ENCODE measurements around the gene STK39.

Gene STK39

GRCh38 chr2:168256448-168256847 is 9.1 kb upstream of the STK39 start:
- Histone ChIP-seq H3K4me1 (ENCODE audit: control insufficient read depth in 1 of 2, insufficient read depth in 1 of 2, low read depth in 1 of 2, low read length in 1 of 2) (no peaks in the 10 kb centered on the region), H3K27ac (no peak overlapping the region), H3K9me3 (no peaks in the 10 kb centered on the region), H3K27me3 (no peaks in the 10 kb centered on the region), H3K36me3 (no peaks in the 10 kb centered on the region), H3K4me3 (ENCODE audit: low read depth in 1 of 2, low read length in 1 of 2) (no peak overlapping the region)
- no peak for TF ChIP-seq CTCF (IDR thresholded peaks at IDR 0.05)

- no peak overlapping the region for H3K4me3 ChIP-seq (ENCODE audit: low read depth in 1 of 2, low read length in 1 of 2)
- H3K36me3 ChIP-seq, result no peaks in the 10 kb centered on the region
- H3K9me3 ChIP-seq, result no peaks in the 10 kb centered on the region
- no peaks in the 10 kb centered on the region for H3K27me3 ChIP-seq
- TF ChIP-seq CTCF (IDR thresholded peaks at IDR 0.05), result no peak
- no peaks in the 10 kb centered on the region for H3K4me1 ChIP-seq (ENCODE audit: control insufficient read depth in 1 of 2, insufficient read depth in 1 of 2, low read depth in 1 of 2, low read length in 1 of 2)
- no peak overlapping the region for H3K27ac ChIP-seq
Observed at GRCh38 chr2:168255866-168256265, 8.5 kb upstream of the STK39 start.

GRCh38 chr2:168255103-168255502 is 7.7 kb upstream of the STK39 start:
- H3K9me3 ChIP-seq, result no peaks in the 10 kb centered on the region
- H3K4me1 ChIP-seq (ENCODE audit: control insufficient read depth in 1 of 2, insufficient read depth in 1 of 2, low read depth in 1 of 2, low read length in 1 of 2), result no peaks in the 10 kb centered on the region
- no peaks in the 10 kb centered on the region for H3K36me3 ChIP-seq
- no peak overlapping the region for H3K4me3 ChIP-seq (ENCODE audit: low read depth in 1 of 2, low read length in 1 of 2)
- TF ChIP-seq CTCF (IDR thresholded peaks at IDR 0.05), result no peak
- H3K27ac ChIP-seq, result no peak overlapping the region
- no peaks in the 10 kb centered on the region for H3K27me3 ChIP-seq

GRCh38 chr2:168254158-168254935 is 7.0 kb upstream of the STK39 start:
- Histone ChIP-seq H3K9me3 (no peaks in the 10 kb centered on the region), H3K4me1 (ENCODE audit: control insufficient read depth in 1 of 2, insufficient read depth in 1 of 2, low read depth in 1 of 2, low read length in 1 of 2) (no peaks in the 10 kb centered on the region), H3K4me3 (ENCODE audit: low read depth in 1 of 2, low read length in 1 of 2) (no peak overlapping the region), H3K36me3 (no peaks in the 10 kb centered on the region), H3K27me3 (peaks cover under 1% of the 10 kb centered on the region), H3K27ac (no peak overlapping the region)
- no peak for TF ChIP-seq CTCF (IDR thresholded peaks at IDR 0.05)

- Histone ChIP-seq H3K27me3 (peaks cover 10% of the 10 kb centered on the region), H3K9me3 (no peaks in the 10 kb centered on the region), H3K4me1 (ENCODE audit: control insufficient read depth in 1 of 2, insufficient read depth in 1 of 2, low read depth in 1 of 2, low read length in 1 of 2) (no peaks in the 10 kb centered on the region), H3K4me3 (ENCODE audit: low read depth in 1 of 2, low read length in 1 of 2) (no peak overlapping the region), H3K27ac (no peak overlapping the region), H3K36me3 (no peaks in the 10 kb centered on the region)
- TF ChIP-seq CTCF (IDR thresholded peaks at IDR 0.05), result no peak
Observed at GRCh38 chr2:168253379-168253778, 6.0 kb upstream of the STK39 start.

Measured in neutrophil (primary cell).